HEK293 (cell line): ENCODE measurements around the gene CARD11.

Source experiments
- CTCF ChIA-PET: fragments of 350-600 bp; formaldehyde crosslinking; extraction: SDS; loops from one replicate; lab custom pipeline; 2021; ENCODE audit warnings: antibody characterized with exemption; lab: Yijun Ruan, JAX
- POLR2A ChIA-PET: fragments of 300-600 bp; formaldehyde crosslinking; extraction: SDS; loops from one replicate; lab custom pipeline; 2020; ENCODE audit warnings: antibody characterized with exemption, inconsistent platforms; lab: Yijun Ruan, JAX
- H3K27ac ChIP-seq: fragments of 200-500 bp; sonication (Bioruptor generic); 2 replicates; pipeline ENCODE4 v1.5.1; 2014; ENCODE audit warnings: low read depth, low read length, control low read depth, inconsistent platforms; ENCODE audit errors: extremely low read depth
- H3K36me3 ChIP-seq, 2 experiments: fragments of 200-500 bp in 1 of 2; sonication (Bioruptor generic) in 1 of 2; 1 replicate in 1 of 2; 2 replicates in 1 of 2; pipeline ENCODE4 v1.5.1; 2014 to 2017; ENCODE audit warnings: inconsistent platforms in 2 of 2, low read length in 2 of 2; ENCODE audit not compliant: control insufficient read depth in 2 of 2, insufficient read depth in 1 of 2
- H3K4me1 ChIP-seq: fragments of 200-500 bp; sonication (Bioruptor generic); 2 replicates; pipeline ENCODE4 v1.5.1; 2014; ENCODE audit warnings: mild to moderate bottlenecking, low read length, inconsistent platforms; ENCODE audit not compliant: control insufficient read depth, insufficient read depth
- H3K4me3 ChIP-seq: 2 replicates; pipeline ENCODE4 v1.5.1; 2011; ENCODE audit warnings: low read depth, mild to moderate bottlenecking, control low read depth, low read length, moderate library complexity
- H3K9me3 ChIP-seq: fragments of 200-500 bp; sonication (Bioruptor generic); 2 replicates; pipeline ENCODE4 v1.5.1; 2014; ENCODE audit warnings: low read depth, low read length, inconsistent platforms; ENCODE audit not compliant: control insufficient read depth, insufficient read depth
- PRDM1 ChIP-seq: fragments of 450-650 bp; formaldehyde crosslinking; IDR thresholded peaks from 2 replicates; pipeline ENCODE4; 2016; ENCODE audit warnings: missing biosample characterization, missing genetic modification characterization
- SALL2 ChIP-seq: fragments of 450-650 bp; formaldehyde crosslinking; IDR thresholded peaks from 2 replicates; pipeline ENCODE4 v1.5.0; 2017; ENCODE audit warnings: missing biosample characterization, mild to moderate bottlenecking, missing genetic modification characterization, borderline replicate concordance
- SCRT2 ChIP-seq: fragments of 450-650 bp; formaldehyde crosslinking; IDR thresholded peaks from 2 replicates; pipeline ENCODE4 v1.5.1; 2016; ENCODE audit warnings: missing biosample characterization, missing genetic modification characterization
- ZFP69B ChIP-seq: fragments of 450-650 bp; formaldehyde crosslinking; IDR thresholded peaks from 2 replicates; pipeline ENCODE4 v1.5.1; 2016; ENCODE audit warnings: missing biosample characterization, missing genetic modification characterization
- ZIC2 ChIP-seq: fragments of 450-650 bp; formaldehyde crosslinking; IDR thresholded peaks from 2 replicates; pipeline ENCODE4 v1.5.1; 2016; ENCODE audit warnings: missing biosample characterization, missing genetic modification characterization
- ZNF132 ChIP-seq: fragments of 450-650 bp; formaldehyde crosslinking; IDR thresholded peaks from 2 replicates; pipeline ENCODE4 v1.5.1; 2017; ENCODE audit warnings: missing biosample characterization, missing genetic modification characterization, borderline replicate concordance
- ZNF341 ChIP-seq: fragments of 450-650 bp; formaldehyde crosslinking; IDR thresholded peaks from 2 replicates; pipeline ENCODE4; 2016; ENCODE audit warnings: low read depth, missing biosample characterization, missing genetic modification characterization
- ZSCAN23 ChIP-seq: fragments of 450-650 bp; formaldehyde crosslinking; IDR thresholded peaks from 2 replicates; pipeline ENCODE4 v1.5.1; 2016; ENCODE audit warnings: missing biosample characterization, missing genetic modification characterization
- TF ChIP-seq, protein P1 (sequence below): fragments of 450-650 bp; formaldehyde crosslinking; IDR thresholded peaks from 2 replicates; pipeline ENCODE4 v1.5.1; 2016; ENCODE audit warnings: missing biosample characterization, missing genetic modification characterization
- TF ChIP-seq, protein P2 (sequence below): fragments of 450-650 bp; formaldehyde crosslinking; IDR thresholded peaks from 2 replicates; pipeline ENCODE4 v1.5.1; 2016; ENCODE audit warnings: missing biosample characterization, missing genetic modification characterization
- TF ChIP-seq, protein P3 (sequence below): fragments of 450-650 bp; formaldehyde crosslinking; IDR thresholded peaks from 2 replicates; pipeline ENCODE4 v1.5.1; 2016; ENCODE audit warnings: missing biosample characterization, missing genetic modification characterization

CARD11 gene

DNA sequence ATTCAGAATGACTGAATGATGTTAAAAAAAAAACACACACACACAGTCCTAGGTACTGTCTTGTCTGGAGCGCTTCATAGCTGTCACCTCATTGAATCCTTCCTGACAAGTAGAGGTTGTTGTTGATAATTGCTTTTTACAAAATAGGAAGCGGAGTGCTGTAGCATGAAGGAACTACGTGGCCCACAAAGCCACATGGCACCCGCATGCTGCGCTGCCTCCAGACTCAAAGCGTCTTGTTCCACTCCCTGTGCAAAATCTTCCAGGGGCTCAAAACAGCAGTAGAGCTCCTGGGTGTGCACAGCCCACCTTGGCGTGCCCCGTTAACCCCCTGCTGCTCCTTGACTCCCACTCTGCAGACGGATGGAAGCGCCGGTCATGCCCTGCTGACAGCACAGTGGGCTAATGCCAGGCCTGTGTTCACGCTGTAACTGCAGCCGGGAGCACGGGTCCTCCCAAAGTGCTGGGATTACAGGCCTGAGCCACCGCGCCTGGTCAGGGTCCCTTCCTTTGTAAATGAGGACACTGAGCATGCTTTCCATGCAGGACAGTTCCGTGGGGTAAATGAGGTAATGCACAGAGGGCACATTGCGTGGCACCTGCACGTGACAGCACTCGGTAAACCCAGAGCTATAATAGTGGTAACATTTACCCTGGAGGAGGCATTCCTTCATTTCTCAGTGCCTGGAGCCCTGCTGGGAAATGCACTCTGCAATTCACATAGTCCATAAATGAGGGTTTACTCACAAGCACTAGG is 108.5 kb downstream of the CARD11 start:
- H3K27ac ChIP-seq, result no peak overlapping the region
- ChIA-PET POLR2A (no interaction called here), CTCF (interaction anchor here (0.6 to 1.0 kb wide), 2 partner anchors 13 to 216 kb away, joined by 3 to 4 read pairs; no protein-coding TSS in a partner anchor)
- no peak overlapping the region for H3K4me3 ChIP-seq
- TF ChIP-seq ZIC2 (tag by site-specific recombination) (peak; percentile 53), SALL2 (no peak), SCRT2 (tag by site-specific recombination) (no peak), ZNF341 (no peak)
- TF ChIP-seq, protein P1, sequence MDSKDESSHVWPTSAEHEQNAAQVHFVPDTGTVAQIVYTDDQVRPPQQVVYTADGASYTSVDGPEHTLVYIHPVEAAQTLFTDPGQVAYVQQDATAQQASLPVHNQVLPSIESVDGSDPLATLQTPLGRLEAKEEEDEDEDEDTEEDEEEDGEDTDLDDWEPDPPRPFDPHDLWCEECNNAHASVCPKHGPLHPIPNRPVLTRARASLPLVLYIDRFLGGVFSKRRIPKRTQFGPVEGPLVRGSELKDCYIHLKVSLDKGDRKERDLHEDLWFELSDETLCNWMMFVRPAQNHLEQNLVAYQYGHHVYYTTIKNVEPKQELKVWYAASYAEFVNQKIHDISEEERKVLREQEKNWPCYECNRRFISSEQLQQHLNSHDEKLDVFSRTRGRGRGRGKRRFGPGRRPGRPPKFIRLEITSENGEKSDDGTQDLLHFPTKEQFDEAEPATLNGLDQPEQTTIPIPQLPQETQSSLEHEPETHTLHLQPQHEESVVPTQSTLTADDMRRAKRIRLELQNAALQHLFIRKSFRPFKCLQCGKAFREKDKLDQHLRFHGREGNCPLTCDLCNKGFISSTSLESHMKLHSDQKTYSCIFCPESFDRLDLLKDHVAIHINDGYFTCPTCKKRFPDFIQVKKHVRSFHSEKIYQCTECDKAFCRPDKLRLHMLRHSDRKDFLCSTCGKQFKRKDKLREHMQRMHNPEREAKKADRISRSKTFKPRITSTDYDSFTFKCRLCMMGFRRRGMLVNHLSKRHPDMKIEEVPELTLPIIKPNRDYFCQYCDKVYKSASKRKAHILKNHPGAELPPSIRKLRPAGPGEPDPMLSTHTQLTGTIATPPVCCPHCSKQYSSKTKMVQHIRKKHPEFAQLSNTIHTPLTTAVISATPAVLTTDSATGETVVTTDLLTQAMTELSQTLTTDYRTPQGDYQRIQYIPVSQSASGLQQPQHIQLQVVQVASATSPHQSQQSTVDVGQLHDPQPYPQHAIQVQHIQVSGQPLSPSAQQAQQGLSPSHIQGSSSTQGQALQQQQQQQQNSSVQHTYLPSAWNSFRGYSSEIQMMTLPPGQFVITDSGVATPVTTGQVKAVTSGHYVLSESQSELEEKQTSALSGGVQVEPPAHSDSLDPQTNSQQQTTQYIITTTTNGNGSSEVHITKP (tag by site-specific recombination), result no peak
- TF ChIP-seq, protein P2, sequence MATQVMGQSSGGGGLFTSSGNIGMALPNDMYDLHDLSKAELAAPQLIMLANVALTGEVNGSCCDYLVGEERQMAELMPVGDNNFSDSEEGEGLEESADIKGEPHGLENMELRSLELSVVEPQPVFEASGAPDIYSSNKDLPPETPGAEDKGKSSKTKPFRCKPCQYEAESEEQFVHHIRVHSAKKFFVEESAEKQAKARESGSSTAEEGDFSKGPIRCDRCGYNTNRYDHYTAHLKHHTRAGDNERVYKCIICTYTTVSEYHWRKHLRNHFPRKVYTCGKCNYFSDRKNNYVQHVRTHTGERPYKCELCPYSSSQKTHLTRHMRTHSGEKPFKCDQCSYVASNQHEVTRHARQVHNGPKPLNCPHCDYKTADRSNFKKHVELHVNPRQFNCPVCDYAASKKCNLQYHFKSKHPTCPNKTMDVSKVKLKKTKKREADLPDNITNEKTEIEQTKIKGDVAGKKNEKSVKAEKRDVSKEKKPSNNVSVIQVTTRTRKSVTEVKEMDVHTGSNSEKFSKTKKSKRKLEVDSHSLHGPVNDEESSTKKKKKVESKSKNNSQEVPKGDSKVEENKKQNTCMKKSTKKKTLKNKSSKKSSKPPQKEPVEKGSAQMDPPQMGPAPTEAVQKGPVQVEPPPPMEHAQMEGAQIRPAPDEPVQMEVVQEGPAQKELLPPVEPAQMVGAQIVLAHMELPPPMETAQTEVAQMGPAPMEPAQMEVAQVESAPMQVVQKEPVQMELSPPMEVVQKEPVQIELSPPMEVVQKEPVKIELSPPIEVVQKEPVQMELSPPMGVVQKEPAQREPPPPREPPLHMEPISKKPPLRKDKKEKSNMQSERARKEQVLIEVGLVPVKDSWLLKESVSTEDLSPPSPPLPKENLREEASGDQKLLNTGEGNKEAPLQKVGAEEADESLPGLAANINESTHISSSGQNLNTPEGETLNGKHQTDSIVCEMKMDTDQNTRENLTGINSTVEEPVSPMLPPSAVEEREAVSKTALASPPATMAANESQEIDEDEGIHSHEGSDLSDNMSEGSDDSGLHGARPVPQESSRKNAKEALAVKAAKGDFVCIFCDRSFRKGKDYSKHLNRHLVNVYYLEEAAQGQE, result no peak
- H3K9me3 ChIP-seq, result no peaks in the 10 kb centered on the region
- no peaks in the 10 kb centered on the region for H3K4me1 ChIP-seq
- H3K36me3 ChIP-seq, result no peaks in the 10 kb centered on the region

DNA sequence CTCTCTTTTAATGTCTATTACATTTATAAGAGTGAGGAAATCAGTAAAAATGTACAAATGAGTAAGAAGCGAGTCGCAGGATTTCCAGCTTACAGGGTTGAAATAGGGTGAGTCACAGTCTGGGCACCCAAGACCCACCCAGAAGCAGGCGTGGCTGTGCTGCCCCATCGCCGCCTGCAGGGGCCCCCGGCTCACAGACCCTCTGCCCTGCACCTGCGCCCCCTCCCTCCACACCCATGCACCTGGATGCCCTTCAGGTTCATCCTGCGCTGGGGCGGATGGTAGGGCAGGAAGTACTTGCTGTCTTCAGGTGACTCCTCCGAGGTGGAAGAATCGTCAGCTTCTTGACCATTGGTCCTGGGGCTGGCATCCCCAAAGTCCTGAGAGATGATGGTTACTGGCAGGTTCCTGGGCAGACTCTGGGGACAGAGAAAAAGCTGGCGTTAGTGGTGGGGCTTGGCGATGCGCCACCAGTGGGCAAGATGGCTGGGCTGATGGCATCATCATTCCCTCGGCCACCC is 109.4 kb downstream of the CARD11 start:
- CTCF ChIA-PET, result interaction anchor here (0.6 to 1.0 kb wide), 3 partner anchors 13 to 215 kb away, joined by 3 to 4 read pairs (median 3); no protein-coding TSS in a partner anchor
- Histone ChIP-seq H3K4me1 (no peaks in the 10 kb centered on the region), H3K27ac (no peak overlapping the region), H3K4me3 (no peak overlapping the region), H3K36me3 (no peaks in the 10 kb centered on the region), H3K9me3 (no peaks in the 10 kb centered on the region)
- TF ChIP-seq ZSCAN23 (no peak), ZFP69B (no peak), PRDM1 (tag by site-specific recombination) (no peak), ZNF132 (no peak)
- TF ChIP-seq, protein P3, sequence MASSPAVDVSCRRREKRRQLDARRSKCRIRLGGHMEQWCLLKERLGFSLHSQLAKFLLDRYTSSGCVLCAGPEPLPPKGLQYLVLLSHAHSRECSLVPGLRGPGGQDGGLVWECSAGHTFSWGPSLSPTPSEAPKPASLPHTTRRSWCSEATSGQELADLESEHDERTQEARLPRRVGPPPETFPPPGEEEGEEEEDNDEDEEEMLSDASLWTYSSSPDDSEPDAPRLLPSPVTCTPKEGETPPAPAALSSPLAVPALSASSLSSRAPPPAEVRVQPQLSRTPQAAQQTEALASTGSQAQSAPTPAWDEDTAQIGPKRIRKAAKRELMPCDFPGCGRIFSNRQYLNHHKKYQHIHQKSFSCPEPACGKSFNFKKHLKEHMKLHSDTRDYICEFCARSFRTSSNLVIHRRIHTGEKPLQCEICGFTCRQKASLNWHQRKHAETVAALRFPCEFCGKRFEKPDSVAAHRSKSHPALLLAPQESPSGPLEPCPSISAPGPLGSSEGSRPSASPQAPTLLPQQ (tag by site-specific recombination), result no peak
- POLR2A ChIA-PET, result no interaction called here
